ENCODE results near the gene TRMT10B.
"Not testable (repeated sequence)": the region's sequence is repeated elsewhere in the genome, so short reads cannot be mapped to it uniquely, and the experiment has no call there.

TRMT10B gene

DNA sequence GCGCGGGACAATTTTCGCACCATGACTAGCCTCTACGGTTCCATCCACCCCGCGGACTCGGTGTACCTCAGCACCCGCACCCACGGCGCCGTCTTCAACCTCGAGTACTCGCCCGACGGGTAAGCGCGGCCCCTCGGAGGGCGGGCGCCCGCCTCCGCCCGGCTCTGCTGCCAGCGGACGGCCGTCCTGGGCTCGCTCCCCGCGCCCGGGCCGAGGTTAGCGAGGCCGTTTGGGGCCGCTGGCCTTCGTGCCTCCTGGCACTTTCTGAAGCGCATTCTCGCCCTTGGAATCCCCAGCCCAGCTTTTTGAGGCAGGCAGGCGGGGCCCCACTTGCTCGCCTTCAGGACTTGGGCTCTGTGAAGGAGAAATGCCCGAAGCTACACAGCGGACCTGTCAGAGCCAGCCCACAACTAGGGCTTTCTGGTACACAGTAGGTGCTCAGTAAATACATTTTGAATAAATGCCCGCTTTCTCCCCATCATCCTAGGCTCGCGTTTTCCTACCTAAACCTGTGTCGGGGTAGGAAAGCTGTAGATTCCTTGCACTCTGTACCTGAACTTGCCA lies 47.8 kb downstream of the TRMT10B start:
- ATAC-seq = peak; percentile 41 to 44

- ATAC-seq = no peak
Measured at GRCh38 chr9:37801959-37802711, 48.5 kb downstream of the TRMT10B start.

- no peak for ATAC-seq
Measured at GRCh38 chr9:37806271-37806670, 52.7 kb downstream of the TRMT10B start.

DNA sequence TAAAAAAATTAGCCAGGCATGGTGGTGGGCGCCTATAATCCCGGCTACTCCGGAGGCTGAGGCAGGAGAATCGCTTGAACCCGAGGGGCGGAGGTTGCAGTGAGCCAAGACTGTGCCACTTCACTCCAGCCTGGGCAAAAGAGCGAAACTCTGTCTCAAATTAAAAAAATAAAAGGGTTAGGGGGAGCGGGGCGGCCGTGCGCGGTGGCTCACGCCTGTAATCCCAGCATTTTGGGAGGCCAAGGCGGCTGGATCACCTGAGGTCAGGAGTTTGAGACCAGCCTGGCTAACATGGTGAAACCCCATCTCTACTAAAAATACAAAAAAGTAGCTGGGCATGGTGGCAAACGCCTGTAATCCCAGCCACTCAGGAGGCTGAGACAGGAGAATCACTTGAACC lies 56.1 kb downstream of the TRMT10B start:
- not testable (repeated sequence) for ATAC-seq

- ATAC-seq = no peak
Measured at GRCh38 chr9:37811906-37812476, 58.4 kb downstream of the TRMT10B start.

DNA sequence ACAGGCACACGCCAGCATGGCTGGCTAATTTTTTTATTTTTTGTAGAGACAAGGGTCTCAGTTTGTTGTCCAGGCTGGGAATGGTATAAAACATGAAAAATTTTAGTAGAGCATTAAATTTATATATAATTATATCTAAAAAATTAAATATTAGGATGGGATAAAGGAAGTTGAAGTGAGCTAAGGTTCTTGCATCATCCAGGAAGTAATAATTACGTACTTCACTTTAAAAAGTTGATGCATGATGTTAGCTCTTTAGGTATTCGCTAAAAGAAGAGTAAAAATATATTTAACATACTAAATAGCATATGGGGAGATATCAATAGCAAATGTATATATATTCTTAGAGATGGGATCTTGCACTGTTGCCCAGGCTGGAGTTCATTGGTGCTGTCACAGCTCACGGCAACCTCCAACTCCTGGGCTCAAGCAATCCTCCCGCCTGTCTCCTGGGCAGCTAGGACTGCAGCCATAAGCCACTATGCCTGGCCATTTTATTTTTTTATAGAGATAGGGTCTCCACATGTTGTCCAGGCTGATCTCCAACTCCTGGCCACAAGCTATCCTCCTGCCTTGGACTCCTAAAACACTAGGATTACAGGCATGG lies 59.3 kb downstream of the TRMT10B start:
- no peak for ATAC-seq

DNA sequence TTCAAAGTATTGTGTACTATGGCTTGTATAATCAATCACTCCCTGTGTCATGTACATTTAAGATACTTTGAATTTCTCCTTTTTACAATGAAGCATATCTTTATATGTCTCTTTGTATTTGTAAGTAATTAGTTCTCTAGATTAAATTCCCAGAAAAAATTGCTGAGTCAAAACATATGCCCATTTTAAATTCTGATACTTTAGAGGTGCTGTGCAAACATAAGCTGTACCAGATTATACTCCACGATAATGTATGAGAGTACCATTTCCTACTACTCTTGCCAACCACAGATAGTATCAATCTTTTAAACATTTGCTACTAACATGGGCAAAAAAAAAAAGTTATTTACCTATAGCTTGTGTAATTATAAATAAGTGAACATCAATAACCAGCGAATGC lies 65.2 kb downstream of the TRMT10B start:
- no peak for ATAC-seq

DNA sequence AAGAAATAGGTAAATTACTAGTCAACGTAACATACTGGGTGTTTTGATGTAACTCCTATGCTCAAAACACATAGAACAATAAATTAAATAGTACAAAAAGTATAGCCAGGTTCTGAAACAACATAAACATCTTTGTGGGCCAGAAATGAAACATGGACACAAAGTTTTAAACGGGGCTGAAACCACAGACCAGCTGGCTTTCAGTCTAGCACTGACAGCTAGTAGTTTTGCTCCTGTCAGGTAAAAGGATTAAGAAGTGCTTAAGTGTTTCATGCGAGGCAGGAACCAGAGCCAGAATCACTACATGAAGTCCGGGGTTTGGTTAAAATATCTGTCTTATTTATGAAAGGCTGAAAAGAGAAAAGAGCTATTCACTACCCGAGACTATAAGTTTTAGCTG lies 66.5 kb downstream of the TRMT10B start:
- ATAC-seq = no peak

DNA sequence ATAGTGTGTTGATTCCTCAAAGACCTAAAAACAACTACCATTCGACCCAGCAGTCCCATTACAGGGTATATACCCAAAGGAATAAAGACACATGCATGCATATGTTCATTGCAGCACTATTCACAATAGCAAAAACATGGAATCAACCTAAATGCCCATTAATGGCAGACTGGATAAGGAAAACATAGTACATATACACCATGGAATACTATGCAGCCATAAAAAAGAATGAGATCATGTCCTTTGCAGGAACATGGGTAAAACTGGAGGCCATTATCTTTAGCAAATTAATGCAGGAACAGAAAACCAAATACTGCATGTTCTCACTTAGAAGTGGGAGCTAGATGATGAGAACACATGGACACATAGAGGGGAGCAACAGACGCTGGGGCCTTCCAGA lies 71.6 kb downstream of the TRMT10B start:
- ATAC-seq = not testable (repeated sequence)

- no peak for ATAC-seq
Measured at GRCh38 chr9:37827483-37828165, 74.0 kb downstream of the TRMT10B start.
